Uterus (tissue), 4 donors: ENCODE measurements around the gene HDAC3. TPM values are rescaled to one million over a fixed set of nuclear protein-coding genes. Genes with fewer than 3 reads are reported as not detected.
A peak's percentile ranks its signal among the peaks of the same experiment; 100 is the strongest.

ENCODE experiments used
- DNase-seq, 2 donors: peaks; one replicate each; pipeline ENCODE4 v3.0.0-alpha.2; 2019 to 2020
- H3K27ac ChIP-seq, 2 donors: fragments of 200-600 bp; sonication (generic); 1 replicate in 1 of 2; 2 replicates in 1 of 2; pipeline ENCODE4 v1.5.1; 2016 to 2018
- H3K27me3 ChIP-seq, 2 donors: fragments of 200-600 bp; sonication (generic); one replicate each; pipeline ENCODE4 v1.5.1; 2018 to 2019; ENCODE audit warnings: control low read depth in 1 of 2
- H3K36me3 ChIP-seq, 2 donors: fragments of 200-600 bp; sonication (generic); one replicate each; pipeline ENCODE4 v1.5.1; 2019; ENCODE audit warnings: control low read depth in 1 of 2
- H3K4me1 ChIP-seq, 2 donors: fragments of 200-600 bp; sonication (generic); one replicate each; pipeline ENCODE4 v1.5.1; 2018 to 2019; ENCODE audit warnings: control low read depth in 1 of 2
- H3K4me3 ChIP-seq, 2 donors: fragments of 200-600 bp; sonication (generic); 1 replicate in 1 of 2; 2 replicates in 1 of 2; pipeline ENCODE4 v1.5.1; 2018 to 2019; ENCODE audit warnings: mild to moderate bottlenecking in 1 of 2
- H3K9me3 ChIP-seq, 2 donors: fragments of 200-600 bp; sonication (generic); one replicate each; pipeline ENCODE4 v1.5.1; 2019; ENCODE audit warnings: control low read depth in 1 of 2
- CTCF ChIP-seq, 4 experiments: fragments of 200-600 bp in 2 of 4; fragments of 450-650 bp in 2 of 4; sonication (generic) in 2 of 4; IDR thresholded peaks; one replicate each; pipeline ENCODE4 v1.5.1; 2016 to 2019; ENCODE audit warnings: antibody characterized with exemption in 4 of 4, mild to moderate bottlenecking in 2 of 4, moderate library complexity in 1 of 4
- POLR2A ChIP-seq, 2 donors: fragments of 450-650 bp; IDR thresholded peaks; one replicate each; pipeline ENCODE4 v1.6.1; 2016; ENCODE audit warnings: antibody characterized with exemption in 2 of 2, mild to moderate bottlenecking in 1 of 2, moderate library complexity in 1 of 2
- intact Hi-C: fragments of 100-400 bp; cut with DNase I; formaldehyde crosslinking; loops from one replicate; pipeline ENCODE4 v1.15.1; 2023; ENCODE audit warnings: low total_unique reads
- total RNA-seq, 4 donors: library from RNA; depleted of rRNA in 3 of 4; stranded (reverse); fragments of >200 nt in 3 of 4; gene quantifications; one replicate each; pipeline versions ENCODE4 v1.1.0 to v1.2.4, GENCODE V29; 2014 to 2023
- donor health status: DM: yes; HTN: yes; CAD: no.

HDAC3 gene
- total RNA-seq, 4 donors from 2014 or later, result 24.8 to 68.0 (median 46.0) TPM

GRCh38 chr5:141618030-141618803, 18.4 kb downstream of the HDAC3 start:
- intact Hi-C loops, result no loop called here
- Histone ChIP-seq H3K4me1 (peaks cover 0 to 8% of the 10 kb centered on the region in 2 donors), H3K9me3 (no peaks in the 10 kb centered on the region), H3K27me3 (no peaks in the 10 kb centered on the region), H3K4me3 (peak overlapping the region; percentile 83 to 96), H3K36me3 (no peaks in the 10 kb centered on the region), H3K27ac (peak overlapping the region; percentile 87 to 93)
- peak; percentile 35 to 41 for DNase-seq
- TF ChIP-seq POLR2A (IDR thresholded peaks at IDR 0.05) (no peak), CTCF (IDR thresholded peaks at IDR 0.05) (no peak)

- peak overlapping the region; percentile 83 to 96 for H3K4me3 ChIP-seq
- no peaks in the 10 kb centered on the region for H3K36me3 ChIP-seq
- no peaks in the 10 kb centered on the region for H3K9me3 ChIP-seq
- peaks cover 0 to 10% of the 10 kb centered on the region in 2 donors for H3K4me1 ChIP-seq
- TF ChIP-seq CTCF (IDR thresholded peaks at IDR 0.05) (no peak), POLR2A (IDR thresholded peaks at IDR 0.05) (no peak)
- H3K27me3 ChIP-seq, result no peaks in the 10 kb centered on the region
- intact Hi-C loops, result no loop called here
- DNase-seq, result no peak
- H3K27ac ChIP-seq, result peak overlapping the region; percentile 87 to 93
Observed at GRCh38 chr5:141617682-141618029, 19.0 kb downstream of the HDAC3 start.

GRCh38 chr5:141617128-141617527, 19.5 kb downstream of the HDAC3 start:
- Histone ChIP-seq H3K9me3 (no peaks in the 10 kb centered on the region), H3K27ac (peak overlapping the region; percentile 87 to 93), H3K4me1 (peaks cover 0 to 10% of the 10 kb centered on the region in 2 donors), H3K4me3 (peak overlapping the region in 1 of 2 donors; percentile 83), H3K36me3 (no peaks in the 10 kb centered on the region), H3K27me3 (no peaks in the 10 kb centered on the region)
- intact Hi-C loops, result no loop called here
- TF ChIP-seq CTCF (IDR thresholded peaks at IDR 0.05) (no peak), POLR2A (IDR thresholded peaks at IDR 0.05) (no peak)
- no peak for DNase-seq

- intact Hi-C loops, result no loop called here
- Histone ChIP-seq H3K9me3 (no peaks in the 10 kb centered on the region), H3K27ac (peak overlapping the region in 1 of 2 donors; percentile 87), H3K36me3 (no peaks in the 10 kb centered on the region), H3K4me1 (peaks cover 0 to 10% of the 10 kb centered on the region in 2 donors), H3K27me3 (no peaks in the 10 kb centered on the region), H3K4me3 (no peak overlapping the region)
- DNase-seq, result no peak
- TF ChIP-seq POLR2A (IDR thresholded peaks at IDR 0.05) (no peak), CTCF (IDR thresholded peaks at IDR 0.05) (no peak)
Observed at GRCh38 chr5:141615991-141616720, 20.5 kb downstream of the HDAC3 start.

GRCh38 chr5:141613344-141613743, 23.3 kb downstream of the HDAC3 start:
- TF ChIP-seq POLR2A (IDR thresholded peaks at IDR 0.05) (no peak), CTCF (IDR thresholded peaks at IDR 0.05) (no peak)
- Histone ChIP-seq H3K36me3 (no peaks in the 10 kb centered on the region), H3K27ac (peak overlapping the region in 1 of 2 donors; percentile 6), H3K4me1 (peaks cover 0 to 10% of the 10 kb centered on the region in 2 donors), H3K27me3 (no peaks in the 10 kb centered on the region), H3K4me3 (no peak overlapping the region), H3K9me3 (no peaks in the 10 kb centered on the region)
- intact Hi-C loops, result no loop called here
- no peak for DNase-seq
